Astrocyte (in vitro differentiated cells and primary cell): ENCODE results near the gene FBXW5. TPM values are rescaled to one million over a fixed set of nuclear protein-coding genes. Genes with fewer than 3 reads are reported as not detected.

Source experiments
- DNase-seq: peaks from one replicate; pipeline ENCODE4 v3.0.0-alpha.2; 2010; ENCODE audit warnings: low read depth
- FAIRE-seq: peaks from 2 replicates; lab custom pipeline; 2011; peaks lifted over from hg19 to GRCh38; lab: Jason Lieb, UNC
- H2AFZ ChIP-seq: 2 replicates; pipeline ENCODE4 v1.6.0; 2012; ENCODE audit warnings: low read depth, low read length, inconsistent platforms
- H3K27ac ChIP-seq: 2 replicates; pipeline ENCODE4 v1.5.1; 2011; ENCODE audit warnings: low read depth, low read length, inconsistent platforms
- H3K27me3 ChIP-seq: 2 replicates; pipeline ENCODE4 v1.6.0; 2011; ENCODE audit warnings: low read length, inconsistent platforms; ENCODE audit not compliant: insufficient read depth
- H3K36me3 ChIP-seq: 2 replicates; pipeline ENCODE4 v1.5.1; 2011; ENCODE audit warnings: low read length, inconsistent platforms; ENCODE audit not compliant: insufficient read depth
- H3K4me1 ChIP-seq: 2 replicates; pipeline ENCODE4 v1.5.1; 2011; ENCODE audit warnings: low read length, inconsistent platforms; ENCODE audit not compliant: insufficient read depth
- H3K4me2 ChIP-seq: 2 replicates; pipeline ENCODE4 v1.6.0; 2012; ENCODE audit warnings: low read length, inconsistent platforms
- H3K4me3 ChIP-seq: 2 replicates; pipeline ENCODE4 v1.5.1; 2011; ENCODE audit warnings: low read depth, mild to moderate bottlenecking, low read length, inconsistent platforms; ENCODE audit not compliant: insufficient read depth
- H3K79me2 ChIP-seq: 2 replicates; pipeline ENCODE4 v1.6.0; 2012; ENCODE audit warnings: mild to moderate bottlenecking, low read length, inconsistent platforms; ENCODE audit not compliant: insufficient read depth
- H3K9ac ChIP-seq: 2 replicates; pipeline ENCODE4 v1.6.0; 2012; ENCODE audit warnings: mild to moderate bottlenecking, low read length, inconsistent platforms
- H3K9me3 ChIP-seq: 2 replicates; pipeline ENCODE4 v1.5.1; 2012; ENCODE audit warnings: low read depth, mild to moderate bottlenecking, low read length, inconsistent platforms; ENCODE audit not compliant: insufficient read depth
- H4K20me1 ChIP-seq: 2 replicates; pipeline ENCODE4 v1.6.0; 2012; ENCODE audit warnings: low read length, inconsistent platforms; ENCODE audit not compliant: insufficient read depth
- H3K27ac Mint-ChIP-seq: one replicate; pipeline ENCODE4 v1.8.0; 2021; ENCODE audit warnings: mild to moderate bottlenecking, mixed read lengths; ENCODE audit not compliant: unreplicated experiment
- H3K27me3 Mint-ChIP-seq: one replicate; pipeline ENCODE4 v1.8.0; 2021; ENCODE audit warnings: low read depth, mixed read lengths; ENCODE audit not compliant: unreplicated experiment
- H3K36me3 Mint-ChIP-seq: one replicate; pipeline ENCODE4 v1.8.0; 2021; ENCODE audit warnings: low read depth, mixed read lengths; ENCODE audit not compliant: unreplicated experiment
- H3K4me1 Mint-ChIP-seq: one replicate; pipeline ENCODE4 v1.8.0; 2021; ENCODE audit warnings: low read depth, mixed read lengths; ENCODE audit not compliant: unreplicated experiment
- H3K4me3 Mint-ChIP-seq: one replicate; pipeline ENCODE4 v1.8.0; 2021; ENCODE audit warnings: mild to moderate bottlenecking, moderate library complexity, mixed read lengths; ENCODE audit not compliant: unreplicated experiment
- H3K9me3 Mint-ChIP-seq: one replicate; pipeline ENCODE4 v1.8.0; 2021; ENCODE audit warnings: mild to moderate bottlenecking, mixed read lengths; ENCODE audit not compliant: unreplicated experiment
- EZH2 ChIP-seq: IDR thresholded peaks from 2 replicates; pipeline ENCODE4 v1.6.1; 2012; ENCODE audit warnings: mild to moderate bottlenecking, low read length, inconsistent platforms; ENCODE audit not compliant: insufficient read depth
- total RNA-seq: library from RNA; stranded (reverse); gene quantifications from 2 replicates; pipeline ENCODE4 v1.2.1, GENCODE V29; 2021
- TF ChIP-seq, protein P1 (sequence below): IDR thresholded peaks from 2 replicates; pipeline ENCODE4 v1.5.1; 2011; ENCODE audit warnings: low read depth, mild to moderate bottlenecking, inconsistent platforms, low read length, moderate library complexity; ENCODE audit not compliant: insufficient read depth

FBXW5 gene
- total RNA-seq, 1 donor from 2014 or later = 70.4 TPM

DNA sequence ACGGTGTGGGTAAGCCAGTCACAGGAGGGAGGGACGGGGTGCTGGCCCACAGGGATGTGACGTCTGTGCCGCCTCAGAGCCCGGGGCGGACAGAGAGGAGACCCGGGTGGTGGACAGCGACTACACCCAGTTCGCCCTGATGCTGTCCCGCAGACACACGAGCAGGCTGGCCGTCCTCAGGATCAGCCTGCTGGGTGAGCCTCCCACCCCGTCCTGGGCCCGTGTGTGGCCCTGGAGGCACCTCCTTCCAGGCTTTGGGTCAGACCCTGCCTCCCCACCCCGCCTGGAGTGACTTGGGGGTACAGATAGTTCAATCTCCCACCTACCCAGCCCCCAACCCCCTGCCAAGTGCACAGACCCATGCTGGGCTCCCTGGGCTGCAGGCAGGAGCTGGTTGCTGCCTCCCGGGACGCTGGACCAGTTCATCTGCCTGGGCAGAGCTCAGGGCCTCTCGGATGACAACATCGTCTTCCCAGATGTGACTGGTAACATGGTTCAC is 9.3 kb upstream of the FBXW5 start:
- Mint-ChIP-seq H3K27me3 (peaks cover 12% of the 10 kb centered on the region), H3K4me1 (no peaks in the 10 kb centered on the region), H3K9me3 (peaks cover 3% of the 10 kb centered on the region), H3K36me3 (no peaks in the 10 kb centered on the region), H3K27ac (no peak overlapping the region), H3K4me3 (no peak overlapping the region)
- H3K9ac ChIP-seq = no peak overlapping the region
- H3K27ac ChIP-seq = no peak overlapping the region
- TF ChIP-seq EZH2 = no peak
- TF ChIP-seq, protein P1, sequence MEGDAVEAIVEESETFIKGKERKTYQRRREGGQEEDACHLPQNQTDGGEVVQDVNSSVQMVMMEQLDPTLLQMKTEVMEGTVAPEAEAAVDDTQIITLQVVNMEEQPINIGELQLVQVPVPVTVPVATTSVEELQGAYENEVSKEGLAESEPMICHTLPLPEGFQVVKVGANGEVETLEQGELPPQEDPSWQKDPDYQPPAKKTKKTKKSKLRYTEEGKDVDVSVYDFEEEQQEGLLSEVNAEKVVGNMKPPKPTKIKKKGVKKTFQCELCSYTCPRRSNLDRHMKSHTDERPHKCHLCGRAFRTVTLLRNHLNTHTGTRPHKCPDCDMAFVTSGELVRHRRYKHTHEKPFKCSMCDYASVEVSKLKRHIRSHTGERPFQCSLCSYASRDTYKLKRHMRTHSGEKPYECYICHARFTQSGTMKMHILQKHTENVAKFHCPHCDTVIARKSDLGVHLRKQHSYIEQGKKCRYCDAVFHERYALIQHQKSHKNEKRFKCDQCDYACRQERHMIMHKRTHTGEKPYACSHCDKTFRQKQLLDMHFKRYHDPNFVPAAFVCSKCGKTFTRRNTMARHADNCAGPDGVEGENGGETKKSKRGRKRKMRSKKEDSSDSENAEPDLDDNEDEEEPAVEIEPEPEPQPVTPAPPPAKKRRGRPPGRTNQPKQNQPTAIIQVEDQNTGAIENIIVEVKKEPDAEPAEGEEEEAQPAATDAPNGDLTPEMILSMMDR = no peak
- H4K20me1 ChIP-seq = no peaks in the 10 kb centered on the region
- no peak overlapping the region for H3K4me3 ChIP-seq
- FAIRE-seq (no peak), DNase-seq (no peak)
- no peak overlapping the region for H2AFZ ChIP-seq
- no peaks in the 10 kb centered on the region for H3K79me2 ChIP-seq
- no peaks in the 10 kb centered on the region for H3K9me3 ChIP-seq
- no peaks in the 10 kb centered on the region for H3K27me3 ChIP-seq
- H3K4me1 ChIP-seq = peaks cover 7% of the 10 kb centered on the region
- no peaks in the 10 kb centered on the region for H3K36me3 ChIP-seq
- no peak overlapping the region for H3K4me2 ChIP-seq

DNA sequence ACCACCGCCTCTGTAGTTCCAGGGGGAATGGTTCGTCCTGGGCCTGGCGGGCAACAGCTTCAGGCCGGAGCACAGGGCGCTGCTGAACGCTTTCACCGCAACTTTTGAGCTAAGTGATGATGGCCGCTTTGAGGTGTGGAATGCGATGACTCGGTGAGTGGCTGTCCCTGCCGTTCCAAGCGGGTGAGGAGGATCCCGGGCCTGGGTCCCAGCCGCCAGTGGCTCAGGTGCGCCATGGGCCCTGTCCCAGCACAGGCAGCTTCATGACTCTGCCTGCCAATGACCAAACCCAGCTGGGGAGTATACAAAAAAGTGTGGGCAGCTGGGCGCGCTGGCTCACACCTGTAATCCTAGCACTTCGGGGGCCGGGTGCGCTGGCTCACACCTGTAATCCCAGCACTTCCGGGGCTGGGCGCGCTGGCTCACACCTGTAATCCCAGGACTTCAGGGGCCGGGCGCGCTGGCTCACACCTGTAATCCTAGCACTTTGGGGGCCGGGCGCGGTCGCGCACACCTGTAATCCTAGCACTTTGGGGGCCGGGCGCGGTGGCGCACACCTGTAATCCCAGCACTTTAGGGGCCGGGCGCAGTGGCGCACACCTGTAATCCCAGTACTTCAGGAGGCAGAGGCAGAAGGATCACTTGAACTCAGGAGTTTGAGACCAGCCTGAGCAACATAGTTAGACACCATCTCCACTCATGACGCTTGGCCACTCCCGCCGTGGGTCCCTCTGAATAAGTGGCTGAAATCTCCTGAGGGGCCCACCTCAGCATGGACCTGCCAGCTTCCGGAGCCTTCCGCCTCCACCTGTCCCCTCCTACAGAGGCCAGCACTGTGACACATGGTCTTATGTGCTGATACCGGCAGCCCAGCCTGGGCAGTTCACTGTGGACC is 8.6 kb upstream of the FBXW5 start:
- Histone ChIP-seq H3K27ac (no peak overlapping the region), H3K4me2 (no peak overlapping the region), H4K20me1 (no peaks in the 10 kb centered on the region), H3K27me3 (no peaks in the 10 kb centered on the region), H3K79me2 (no peaks in the 10 kb centered on the region), H3K9ac (no peak overlapping the region), H3K9me3 (no peaks in the 10 kb centered on the region), H3K4me1 (peaks cover 7% of the 10 kb centered on the region), H3K36me3 (no peaks in the 10 kb centered on the region), H2AFZ (no peak overlapping the region), H3K4me3 (no peak overlapping the region)
- DNase-seq (no peak), FAIRE-seq (no peak)
- Mint-ChIP-seq H3K9me3 (peaks cover 3% of the 10 kb centered on the region), H3K4me1 (no peaks in the 10 kb centered on the region), H3K4me3 (no peak overlapping the region), H3K27me3 (peaks cover 11% of the 10 kb centered on the region), H3K36me3 (no peaks in the 10 kb centered on the region), H3K27ac (no peak overlapping the region)
- TF ChIP-seq, protein P1 = no peak
- TF ChIP-seq EZH2 = no peak

DNA sequence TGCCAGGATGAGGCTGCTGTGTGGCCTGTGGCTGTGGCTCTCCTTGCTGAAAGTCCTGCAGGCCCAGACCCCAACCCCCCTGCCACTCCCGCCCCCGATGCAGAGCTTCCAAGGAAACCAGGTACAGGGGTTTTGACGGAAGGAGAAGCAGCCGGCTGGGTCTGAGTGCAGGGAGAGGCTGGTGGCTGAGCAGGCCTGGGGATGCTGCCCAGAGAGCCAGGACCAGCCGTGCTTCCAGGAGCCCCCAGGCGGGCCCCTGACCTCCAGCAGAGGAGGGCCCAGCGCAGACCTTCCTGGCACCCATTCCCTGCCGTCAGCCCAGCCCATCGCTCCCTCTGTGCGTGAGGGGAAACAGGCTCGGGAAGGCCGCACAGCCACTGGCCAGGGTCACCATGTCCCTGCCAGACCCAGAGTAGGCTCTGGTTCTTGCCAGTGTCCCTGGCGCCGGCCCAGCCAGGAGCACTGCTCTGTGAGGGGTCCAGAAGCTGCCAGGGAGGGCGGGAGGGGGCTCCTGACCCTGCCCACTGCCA is 7.8 kb upstream of the FBXW5 start:
- H3K79me2 ChIP-seq = no peaks in the 10 kb centered on the region
- FAIRE-seq = no peak

More for the DNA sequence above, 7.8 kb upstream of the FBXW5 start:
- Mint-ChIP-seq H3K9me3 (peaks cover 3% of the 10 kb centered on the region), H3K4me3 (no peak overlapping the region), H3K4me1 (no peaks in the 10 kb centered on the region), H3K27ac (no peak overlapping the region), H3K36me3 (no peaks in the 10 kb centered on the region), H3K27me3 (peaks cover 10% of the 10 kb centered on the region)
- Histone ChIP-seq H4K20me1 (no peaks in the 10 kb centered on the region), H3K9ac (no peak overlapping the region), H3K4me2 (no peak overlapping the region), H3K9me3 (no peaks in the 10 kb centered on the region), H3K4me3 (no peak overlapping the region), H3K36me3 (no peaks in the 10 kb centered on the region), H3K27ac (no peak overlapping the region), H3K4me1 (peaks cover 7% of the 10 kb centered on the region), H2AFZ (no peak overlapping the region), H3K27me3 (no peaks in the 10 kb centered on the region)
- no peak for DNase-seq
- no peak for TF ChIP-seq EZH2
- TF ChIP-seq, protein P1 = no peak
